ENCODE results near the gene BRME1.

GRCh38 chr19:13884726-13885591, 21.0 kb downstream of the BRME1 start:
- TF ChIP-seq CTCF (IDR thresholded peaks at IDR 0.05) (no peak), EP300 (IDR thresholded peaks at IDR 0.05) (no peak)

Data from esophagus muscularis mucosa (tissue), 3 donors.